GM18511 (cell line): Measurements from ENCODE around the gene ITPR1.
A peak's percentile ranks its signal among the peaks of the same experiment; 100 is the strongest.
"Not testable (repeated sequence)": the region's sequence is repeated elsewhere in the genome, so short reads cannot be mapped to it uniquely, and the experiment has no call there.

Source experiments
- ATAC-seq: cut with Tn5 transposase; IDR thresholded peaks from one replicate; pipeline ENCODE4 v1.9.1; 2021; ENCODE audit warnings: mild to moderate bottlenecking, moderate library complexity; ENCODE audit not compliant: unreplicated experiment

The ITPR1 gene

DNA sequence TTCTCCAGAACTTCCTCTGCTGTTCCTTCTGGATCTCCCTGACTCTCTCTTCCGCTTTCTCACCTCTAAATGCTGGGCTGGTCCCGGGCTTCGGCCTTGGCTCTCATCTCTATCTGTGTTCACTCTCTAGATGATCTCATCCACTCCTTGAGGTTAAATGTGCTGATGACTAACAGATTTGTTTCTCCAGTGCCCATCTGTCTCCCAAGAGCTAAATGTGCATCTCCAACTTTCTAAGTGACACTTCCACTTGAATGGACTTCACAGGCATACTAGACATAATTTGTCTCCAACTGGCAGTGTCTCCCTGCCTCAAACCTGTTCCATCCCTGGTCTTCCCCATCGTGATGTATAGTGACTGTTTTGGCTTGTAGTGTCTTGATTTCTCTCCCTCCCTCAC is 95.3 kb downstream of the ITPR1 start:
- ATAC-seq = peak; percentile 46

DNA sequence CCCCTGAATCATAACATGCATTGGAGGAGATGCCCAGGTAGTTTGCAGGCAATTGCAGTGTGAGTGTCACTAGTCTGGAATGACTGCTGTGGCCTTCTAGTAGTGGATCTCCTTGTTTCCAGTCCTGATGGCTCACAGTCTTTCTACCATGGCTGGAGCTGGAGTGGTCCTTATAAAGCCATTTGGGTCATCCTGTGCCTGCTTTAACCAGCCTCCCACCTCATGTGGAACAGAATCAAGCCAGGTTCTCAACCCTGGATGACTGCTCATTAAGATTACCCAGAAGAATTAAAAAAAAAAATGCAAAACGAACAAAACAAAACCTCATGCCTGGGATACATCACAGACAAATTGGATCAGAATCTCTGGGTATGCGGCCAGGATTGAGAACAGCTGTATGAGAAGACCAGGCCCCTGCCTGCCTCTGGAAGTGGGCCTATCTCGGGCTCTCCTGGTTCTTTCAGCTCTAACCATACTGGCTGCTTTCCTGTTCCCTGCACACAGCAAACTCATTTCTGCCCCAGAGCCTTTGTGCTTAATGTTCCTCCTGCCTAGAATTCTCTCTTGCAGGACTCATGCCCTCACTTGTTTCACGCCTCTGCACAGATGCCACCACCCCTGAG is 96.4 kb downstream of the ITPR1 start:
- ATAC-seq = no peak

DNA sequence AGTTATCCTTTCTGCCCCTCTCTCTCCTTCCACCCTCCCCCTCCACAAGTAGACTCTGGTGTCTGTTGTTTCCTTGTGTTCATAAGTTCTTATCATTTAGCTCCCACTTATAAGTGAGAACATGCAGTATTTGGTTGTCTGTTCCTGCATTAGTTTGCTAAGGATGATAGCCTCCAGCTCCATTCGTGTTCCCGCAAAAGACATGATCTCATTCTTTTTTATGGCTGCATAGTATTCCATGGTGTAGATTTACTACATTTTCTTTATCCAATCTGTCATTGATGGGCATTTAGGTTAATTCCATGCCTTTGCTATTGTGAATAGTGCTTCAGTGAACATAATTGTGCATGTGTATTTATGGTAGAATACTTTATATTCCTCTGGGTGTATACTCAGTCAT is 97.7 kb downstream of the ITPR1 start:
- ATAC-seq = not testable (repeated sequence)

DNA sequence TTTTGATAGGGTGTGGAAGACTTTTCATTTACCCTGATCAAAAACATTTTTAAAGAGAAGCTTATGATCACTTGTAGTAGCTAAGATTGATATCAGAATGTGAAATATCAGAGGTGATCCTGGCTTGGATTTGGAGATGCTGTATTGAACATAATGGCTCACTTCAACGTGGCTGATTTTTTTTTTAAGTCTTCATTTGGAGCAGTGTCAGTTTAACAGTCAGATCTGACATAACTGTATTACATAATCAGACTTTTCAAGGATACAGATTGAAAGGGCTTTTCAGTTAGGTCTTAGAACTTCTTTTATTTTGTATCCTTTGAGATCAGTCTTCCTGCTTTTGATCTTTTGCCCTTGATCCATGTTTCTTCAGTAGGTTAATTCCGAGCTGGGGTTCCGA is 98.5 kb downstream of the ITPR1 start:
- no peak for ATAC-seq

DNA sequence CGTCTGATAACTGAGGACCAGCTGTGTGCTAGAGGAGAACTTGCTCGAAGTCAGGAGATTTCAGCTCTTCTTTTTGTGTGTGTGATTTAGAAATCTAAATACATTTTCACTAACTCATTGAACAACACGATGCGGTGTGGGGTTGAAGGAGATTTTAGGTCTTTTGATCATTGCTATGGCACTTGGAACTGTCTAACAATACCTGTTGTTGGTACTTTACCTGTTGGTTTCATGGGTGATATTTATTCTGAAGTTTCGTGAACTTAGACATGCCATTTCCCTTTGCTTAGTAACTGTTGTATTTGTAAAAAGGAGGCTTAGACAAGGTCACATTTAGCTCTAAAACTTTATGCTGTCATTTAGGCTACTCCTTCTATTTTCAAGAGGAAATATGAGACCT is 99.9 kb downstream of the ITPR1 start:
- ATAC-seq = no peak

DNA sequence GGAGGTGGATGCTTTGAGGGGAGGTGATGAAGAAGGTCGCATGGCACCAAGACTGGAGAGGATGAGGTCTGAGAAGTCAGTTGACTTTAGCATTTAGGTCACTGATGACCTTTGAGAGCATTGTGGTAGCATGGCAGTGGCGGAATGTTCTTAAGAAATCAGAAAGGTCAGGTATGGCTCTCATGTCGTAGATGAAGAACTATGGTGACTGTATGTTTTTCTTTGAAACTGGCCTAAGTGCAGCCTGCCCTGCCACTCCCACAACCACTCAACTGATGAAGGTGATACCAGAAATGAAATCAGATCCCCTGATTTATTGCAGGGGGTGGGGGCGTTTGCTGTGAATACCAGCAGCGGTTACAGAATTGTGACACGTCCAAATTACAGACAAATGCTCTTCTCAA is 102.6 kb downstream of the ITPR1 start:
- no peak for ATAC-seq

DNA sequence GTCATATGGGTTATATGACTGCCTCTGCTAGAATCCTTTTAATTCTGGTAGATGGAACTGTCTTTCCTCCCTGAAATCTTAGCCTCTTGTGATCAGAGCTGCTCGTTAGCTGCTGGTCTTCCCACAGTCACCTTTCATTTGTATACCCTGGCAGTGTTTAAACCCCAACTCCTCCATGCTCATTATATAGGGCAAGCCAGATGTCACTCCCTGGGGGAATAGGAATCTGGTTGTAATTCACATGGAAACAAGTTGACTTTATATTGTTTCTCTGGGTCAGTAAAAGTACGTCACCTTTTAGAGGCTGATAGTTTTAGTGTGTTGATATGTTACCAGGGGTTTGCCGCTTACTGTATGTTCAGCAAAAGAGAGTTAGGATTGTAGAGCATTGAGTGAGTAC is 103.5 kb downstream of the ITPR1 start:
- no peak for ATAC-seq

DNA sequence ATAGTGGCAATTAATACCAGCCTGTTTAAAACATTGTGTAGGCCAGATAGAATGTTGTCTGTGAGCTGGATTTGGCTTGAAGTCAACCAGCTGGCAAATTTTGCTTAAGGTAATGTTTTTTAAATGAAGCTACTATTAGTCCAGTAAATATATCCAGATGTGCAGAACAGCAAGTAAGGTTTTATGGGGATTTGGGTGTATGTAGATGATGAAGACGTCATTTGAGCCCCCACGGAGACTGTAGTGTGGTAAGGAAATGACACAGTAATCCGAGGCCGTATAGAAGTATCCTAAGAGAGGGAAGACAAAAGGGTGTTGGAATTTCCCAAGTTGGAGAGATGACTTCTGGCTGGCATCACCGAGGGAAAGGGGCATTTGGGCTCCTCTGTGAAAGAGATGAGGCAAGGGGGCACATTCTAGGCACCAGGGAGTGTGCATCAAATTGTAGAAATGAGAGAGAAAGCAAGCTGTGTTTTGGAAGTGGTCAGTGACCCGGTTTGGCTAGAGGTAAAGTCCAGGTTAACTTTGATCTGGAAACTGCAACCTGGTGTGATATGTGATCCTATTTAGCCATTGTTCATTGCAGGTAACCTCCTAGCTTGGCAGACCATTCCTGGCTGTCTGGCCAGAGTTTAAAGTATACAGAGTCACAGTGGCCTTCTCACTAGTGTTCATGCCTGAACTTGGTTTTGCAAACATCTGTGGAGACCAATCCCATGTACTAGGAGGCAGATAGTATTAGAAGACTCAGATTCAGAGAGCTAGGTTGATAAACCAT is 104.2 kb downstream of the ITPR1 start:
- no peak for ATAC-seq

DNA sequence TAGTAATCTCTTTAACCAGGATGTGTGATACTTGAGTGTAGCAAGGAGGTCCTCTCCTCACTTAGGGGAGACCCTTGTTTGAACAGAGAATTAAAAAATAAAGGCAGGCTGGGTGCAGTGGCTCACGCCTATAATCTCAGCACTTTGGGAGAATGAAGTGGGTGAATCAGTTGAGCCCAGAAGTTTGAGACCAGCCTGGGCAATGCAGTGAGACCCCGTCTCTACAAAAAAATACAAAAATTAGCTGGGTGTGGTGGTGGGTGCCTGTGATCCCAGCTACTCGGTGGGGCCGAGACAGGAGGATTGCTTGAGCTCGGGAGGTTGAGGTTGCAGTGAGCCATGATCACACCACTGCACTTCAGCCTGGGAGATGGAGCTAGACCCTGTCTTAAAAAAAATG is 105.1 kb downstream of the ITPR1 start:
- ATAC-seq = not testable (repeated sequence)

DNA sequence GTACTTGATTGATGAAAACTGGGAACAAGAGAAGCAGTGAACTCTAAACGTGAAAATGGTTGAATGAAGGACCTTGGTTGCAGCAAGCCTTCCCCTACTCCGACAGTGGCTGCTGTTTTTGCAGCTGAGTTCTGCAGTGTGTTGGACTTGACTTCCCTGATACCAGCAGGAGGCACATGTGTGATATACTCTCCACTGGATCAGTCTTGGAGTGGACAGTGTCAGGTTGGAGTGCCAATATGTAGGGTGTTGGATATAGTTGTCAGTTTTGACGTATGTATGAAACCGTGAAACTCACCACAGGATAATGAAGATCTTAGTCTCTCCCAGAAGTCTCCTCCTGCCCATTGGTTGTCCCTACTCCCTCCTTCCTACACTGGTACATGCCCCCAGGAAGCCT is 106.5 kb downstream of the ITPR1 start:
- no peak for ATAC-seq

DNA sequence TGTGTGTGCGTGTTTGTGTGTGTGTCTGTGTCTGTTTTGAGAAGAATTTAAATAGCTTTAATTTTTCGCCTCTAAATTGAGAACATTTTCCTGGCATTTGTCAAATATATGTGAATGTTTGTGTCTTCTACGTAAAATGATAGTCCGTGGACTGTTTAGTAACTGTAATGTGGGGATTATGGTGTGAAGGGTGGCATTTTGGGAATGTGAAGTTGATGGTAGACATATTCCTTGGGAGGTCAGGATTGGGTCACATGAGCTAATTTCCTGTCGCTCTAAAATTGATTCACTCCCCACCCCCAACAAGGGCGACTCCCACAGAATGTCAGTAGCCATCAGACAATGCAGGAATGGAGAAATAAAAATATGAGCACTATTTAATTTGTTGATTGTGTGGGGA is 107.3 kb downstream of the ITPR1 start:
- ATAC-seq = no peak

DNA sequence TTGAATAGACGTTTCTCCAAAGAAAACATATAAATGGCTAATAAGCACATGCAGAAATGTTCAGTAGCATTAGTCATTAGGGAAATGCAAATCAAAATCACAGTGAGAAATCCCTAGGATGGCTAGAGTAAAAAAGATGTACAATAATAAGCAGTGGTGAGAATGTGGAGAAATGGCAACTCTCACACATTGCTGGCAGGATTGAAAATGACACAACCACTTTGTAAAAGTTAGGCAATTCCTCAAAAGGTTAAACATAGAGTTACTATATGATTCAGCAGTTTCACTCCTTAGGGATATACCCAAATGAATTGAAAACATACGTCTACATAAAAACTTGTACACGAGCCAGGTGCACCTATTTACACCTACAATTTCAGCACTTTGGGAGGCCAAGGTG is 108.7 kb downstream of the ITPR1 start:
- no peak for ATAC-seq

DNA sequence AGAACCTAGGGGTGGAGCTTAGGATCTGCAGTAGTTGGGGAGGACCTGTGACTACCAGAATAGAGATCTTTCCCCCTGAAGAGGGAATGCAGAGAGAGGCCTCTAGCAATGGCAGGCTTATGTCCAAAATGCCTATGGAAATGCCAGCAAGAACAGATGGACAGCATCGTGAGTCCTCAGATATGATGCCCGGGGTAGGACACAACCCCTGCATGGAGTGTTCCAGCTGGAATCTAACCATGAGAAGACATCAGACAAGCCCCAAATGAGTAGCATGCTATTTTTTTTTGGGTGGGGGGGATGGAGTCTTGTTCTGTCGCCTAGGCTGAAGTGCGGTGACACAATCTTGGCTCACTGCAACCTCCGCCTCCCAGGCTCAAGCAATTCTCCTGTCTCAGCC is 111.5 kb downstream of the ITPR1 start:
- ATAC-seq = no peak

DNA sequence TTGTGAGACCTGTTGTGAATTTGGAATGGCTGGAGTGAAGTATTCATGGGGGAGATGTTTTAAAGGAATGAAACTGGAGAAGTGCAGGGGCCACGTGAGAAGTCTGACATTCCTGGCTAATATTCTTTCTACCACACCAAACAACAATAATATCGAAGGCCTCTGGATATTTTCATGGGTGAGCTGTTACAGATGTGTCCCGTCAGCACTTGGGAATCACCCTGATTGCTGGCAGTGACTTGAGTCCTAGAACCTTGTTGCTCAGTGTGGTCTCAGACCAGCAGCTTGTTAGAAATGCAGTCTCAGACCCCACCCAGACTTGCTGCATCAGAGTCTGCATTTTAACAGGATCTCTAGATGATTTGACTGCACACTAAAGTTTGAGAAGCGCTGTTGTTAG is 113.8 kb downstream of the ITPR1 start:
- ATAC-seq = no peak

DNA sequence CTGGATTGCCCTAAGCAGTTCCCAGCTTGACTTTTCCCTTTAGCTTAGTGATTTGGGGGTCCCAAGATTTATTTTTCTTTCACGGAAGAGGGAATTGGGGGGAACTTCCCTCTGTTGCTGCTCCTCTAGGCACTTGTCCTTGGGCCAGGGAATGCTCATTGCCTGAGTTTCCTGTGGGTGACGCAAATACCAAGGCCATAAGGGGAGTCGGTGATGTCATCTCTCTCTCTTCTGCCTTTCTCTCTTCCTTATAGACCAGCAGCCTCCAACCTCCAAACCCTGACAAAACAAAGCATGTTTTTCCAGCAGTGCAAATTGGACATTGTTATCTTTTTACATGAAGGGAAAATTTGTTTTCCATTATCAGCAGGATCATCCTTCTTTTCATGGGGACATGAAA is 120.2 kb downstream of the ITPR1 start:
- ATAC-seq = no peak

DNA sequence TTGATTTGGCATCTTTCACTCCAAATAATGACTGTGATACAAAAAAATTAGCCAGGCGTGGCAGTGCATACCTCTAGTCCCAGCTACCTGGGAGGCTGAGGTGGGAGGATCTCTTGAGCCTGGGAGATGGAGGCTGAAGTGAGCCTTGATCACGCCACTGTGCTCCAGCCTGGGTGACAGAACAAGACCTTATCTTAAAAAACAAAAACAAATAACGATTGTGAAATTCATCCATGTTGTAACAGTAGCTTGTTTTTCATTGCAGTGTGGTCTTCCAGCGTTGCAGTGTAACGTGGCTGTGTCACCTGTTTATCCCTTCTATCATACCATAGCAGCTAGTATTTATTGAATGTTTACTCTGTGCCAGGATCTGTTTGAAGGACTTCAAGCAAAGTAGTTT is 120.9 kb downstream of the ITPR1 start:
- ATAC-seq = no peak

DNA sequence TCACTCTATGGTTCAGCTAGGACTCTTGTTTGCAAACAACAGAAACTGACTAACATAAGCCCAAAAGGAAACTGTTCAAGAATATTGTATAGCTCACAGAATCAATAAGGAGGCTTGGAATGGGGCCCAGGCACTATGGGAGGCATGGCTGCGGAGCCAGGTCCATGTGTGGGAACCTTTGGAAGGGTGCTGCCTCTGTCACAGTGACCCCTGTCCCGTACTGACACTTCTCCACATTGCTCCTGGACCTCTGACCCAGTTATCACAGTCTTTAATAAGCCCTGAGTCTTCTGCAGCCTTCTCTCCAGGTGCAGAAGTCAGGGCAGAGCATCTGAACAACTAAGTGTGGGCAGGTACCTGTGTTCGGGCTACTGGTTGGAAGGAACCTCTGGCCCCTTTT is 121.8 kb downstream of the ITPR1 start:
- ATAC-seq = no peak

DNA sequence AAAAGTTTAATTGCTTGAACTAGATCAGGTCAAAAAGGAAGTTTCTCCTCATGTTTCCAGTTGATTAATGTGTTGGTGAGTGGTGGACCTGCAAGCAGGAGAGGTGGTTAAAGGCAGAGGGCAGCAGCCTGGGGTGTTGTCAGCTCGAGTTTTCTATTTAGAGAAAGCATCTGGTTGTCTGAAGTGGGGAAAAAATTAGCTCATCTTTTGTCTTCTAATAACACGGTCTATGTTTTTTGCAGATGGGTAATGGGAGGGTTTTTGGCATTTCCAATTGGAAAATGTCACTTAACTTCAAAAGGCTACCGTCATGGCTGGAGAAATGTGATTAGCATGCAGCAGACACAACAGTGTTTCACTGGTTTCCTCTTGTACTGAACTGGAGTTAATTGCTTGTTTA is 122.6 kb downstream of the ITPR1 start:
- no peak for ATAC-seq

DNA sequence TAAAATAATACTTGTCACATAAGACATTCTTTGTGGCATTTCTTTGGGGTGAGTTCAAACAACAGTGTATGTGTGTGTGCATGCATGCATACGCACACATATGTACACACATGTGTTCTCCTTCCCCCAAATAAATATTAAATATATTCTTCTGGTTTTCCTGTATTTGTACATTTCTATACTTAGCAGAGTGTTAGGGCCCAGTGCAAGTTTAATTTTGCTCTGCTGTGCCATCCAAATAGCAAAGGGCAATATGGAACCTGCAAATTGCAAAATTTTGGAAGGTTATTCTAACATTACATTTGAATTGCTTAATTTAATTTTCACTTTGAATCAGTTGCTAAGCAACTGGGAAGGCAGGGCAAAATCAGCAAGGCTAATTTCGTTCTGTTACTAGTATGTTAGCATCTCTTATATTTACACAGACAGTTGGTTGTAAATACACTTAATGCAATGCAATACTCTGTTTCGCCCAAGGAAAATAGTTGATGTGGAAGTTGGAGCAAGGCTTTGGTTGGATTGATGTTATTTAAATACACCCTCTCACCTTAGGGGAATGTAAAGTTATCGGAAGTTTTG is 130.4 kb downstream of the ITPR1 start:
- no peak for ATAC-seq

DNA sequence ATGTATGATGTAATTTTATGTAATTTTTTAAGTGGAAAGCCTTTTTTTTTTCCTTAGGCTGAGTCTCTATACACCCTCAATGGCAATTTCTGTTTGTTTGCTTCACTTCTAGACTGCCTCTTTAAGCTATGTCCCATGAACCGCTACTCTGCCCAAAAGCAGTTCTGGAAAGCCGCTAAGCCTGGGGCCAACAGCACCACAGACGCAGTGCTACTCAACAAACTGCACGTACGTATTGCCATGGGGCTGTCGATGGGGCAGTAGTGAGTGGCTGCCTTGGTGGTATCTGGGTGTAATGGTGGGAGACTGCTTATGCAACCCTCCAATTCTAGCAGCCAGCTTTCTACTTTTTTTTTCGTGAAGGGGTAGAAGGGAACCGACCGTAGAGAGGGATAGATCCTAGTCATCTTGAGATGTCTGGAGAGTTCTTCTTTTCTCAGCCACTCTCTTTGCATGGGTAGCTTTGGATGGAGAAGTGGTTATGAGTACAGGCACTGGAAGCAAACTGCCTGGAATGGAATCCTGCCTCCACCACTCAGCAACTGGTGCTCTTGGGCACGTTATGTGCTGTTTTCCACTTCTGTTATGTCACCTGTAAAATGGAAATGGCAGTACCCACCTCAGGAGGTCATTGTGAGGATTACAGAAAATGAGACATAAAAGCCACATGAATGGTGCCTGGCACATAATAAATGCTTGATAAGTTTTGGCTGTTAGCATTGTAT is 134.7 kb downstream of the ITPR1 start:
- ATAC-seq = no peak

DNA sequence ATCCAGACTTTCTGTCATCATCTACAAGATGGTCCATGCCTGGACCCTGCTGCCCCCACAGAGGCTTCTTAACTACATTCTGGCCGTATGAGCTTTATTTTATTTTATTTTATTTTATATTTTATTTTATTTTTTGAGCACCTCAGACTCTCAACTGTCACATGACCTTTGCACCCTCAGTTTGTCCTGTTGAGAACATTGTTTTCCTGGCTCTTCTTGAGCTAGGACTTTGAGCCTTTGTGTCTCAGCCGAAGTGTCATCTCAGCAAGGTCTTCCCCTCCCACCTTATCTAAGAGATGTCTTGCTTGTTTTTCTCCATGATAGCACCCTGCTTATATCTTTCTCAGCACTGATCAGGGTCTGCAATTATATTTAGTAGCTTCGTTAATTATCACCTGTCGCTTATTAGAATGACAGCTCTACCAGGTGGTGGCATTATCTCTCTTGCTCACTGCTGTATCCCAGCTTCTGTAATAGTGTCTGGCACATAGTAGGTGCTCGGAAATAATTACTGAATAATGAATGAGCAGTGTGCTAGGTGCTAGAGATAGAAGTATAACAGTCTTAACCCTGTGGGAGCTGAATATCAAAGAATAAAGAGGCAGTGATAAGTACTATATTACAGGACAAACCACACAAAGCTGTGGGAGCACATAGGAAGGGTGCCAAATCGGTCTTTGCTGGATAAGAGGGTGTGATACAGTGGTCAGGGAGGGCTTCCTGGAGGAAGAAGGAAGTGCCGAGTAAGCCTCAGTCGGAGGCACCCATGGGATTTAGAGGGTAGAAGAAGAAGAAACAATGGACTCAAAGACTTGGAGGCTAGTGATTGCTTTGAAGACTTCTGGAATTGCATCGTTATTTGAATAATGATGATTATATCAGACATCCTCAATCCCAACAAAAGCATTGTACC is 136.2 kb downstream of the ITPR1 start:
- no peak for ATAC-seq
